ENCODE data around the gene TLE6. TPM values are rescaled to one million over a fixed set of nuclear protein-coding genes. Genes with fewer than 3 reads are reported as not detected.

TLE6 gene
- total and polyA plus RNA-seq, 2 of the 13 experiments (the other 11 are each of a cell fraction or from before 2014, with no cell fraction given), result 0.24 to 5.5 TPM

- H3K4me2 ChIP-seq (ENCODE audit: low read depth, low read length), result peak overlapping the region; percentile 31; the same call in 1 of the 2 replicates
- H3K27ac ChIP-seq (ENCODE audit: extremely low read length, insufficient read depth, low read length), result no peak overlapping the region
- H2AFZ ChIP-seq (ENCODE audit: low read length), result no peak overlapping the region
- peaks cover 1 to 51% of the 10 kb centered on the region in 2 experiments; a peak in 4 of 5 replicates for H3K27me3 ChIP-seq (ENCODE audit: control insufficient read depth in 1 of 2, insufficient read depth in 2 of 2, low read length in 2 of 2)
- H3K36me3 ChIP-seq (replicated peaks in 1 of 2; ENCODE audit: control insufficient read depth in 1 of 2, insufficient read depth in 2 of 2, low read length in 2 of 2), result no peaks in the 10 kb centered on the region
- peak; percentile 34 for ATAC-seq
- H3K4me3 ChIP-seq (replicated peaks in 1 of 3; ENCODE audit: insufficient read depth in 1 of 3, low read depth in 2 of 3, low read length in 3 of 3), result peak overlapping the region in 1 of 3 experiments; percentile 31; a peak in 1 of 6 replicates
- POLR2A ChIA-PET, result no interaction called here
- in situ Hi-C loops (cut with HindIII; ENCODE audit: extremely low pct_ligation_motif_present, low pct_unique_long_range_greater_than_20kb) (no loop called here), intact Hi-C loops (cut with micrococcal nuclease; ENCODE audit: unreplicated experiment) (no loop called here)
- no peaks in the 10 kb centered on the region for H3K9me3 ChIP-seq (ENCODE audit: low read length)
- H3K4me1 ChIP-seq (ENCODE audit: insufficient read depth, low read length), result peaks cover 42% of the 10 kb centered on the region
- DNase-seq (ENCODE audit: low spot score), result no peak
- WGBS (ENCODE audit: low lambda C conversion rate), result no CpG with 5 or more reads among the region's 20 CpGs
- H4K20me1 ChIP-seq (ENCODE audit: insufficient read depth, low read length), result no peaks in the 10 kb centered on the region
- CTCF ChIA-PET (ENCODE audit: low intra/inter-chr PET ratio, low total read pairs), result no interaction called here
- BruUV-seq (replicated peaks), result no TSS peak
- no peak for FAIRE-seq
- no peaks in the 10 kb centered on the region for H3K79me2 ChIP-seq (ENCODE audit: insufficient read depth, low read length)
- H3K9ac ChIP-seq (ENCODE audit: insufficient read depth, low read depth, low read length), result no peak overlapping the region
- no peak for TF ChIP-seq ZNF878 (CRISPR knock-in tag; IDR thresholded peaks at IDR 0.05)
- TF ChIP-seq CHD4 (IDR thresholded peaks at IDR 0.05; ENCODE audit: borderline replicate concordance, low read length), result no peak
- no peak for TF ChIP-seq ZBTB21 (CRISPR knock-in tag; IDR thresholded peaks at IDR 0.05)
- no peak for TF ChIP-seq ARNTL (CRISPR knock-in tag; IDR thresholded peaks at IDR 0.05)
- TF ChIP-seq KMT2B (CRISPR knock-in tag; IDR thresholded peaks at IDR 0.05), result no peak
- no peak for TF ChIP-seq IKZF4 (CRISPR knock-in tag; IDR thresholded peaks at IDR 0.05; ENCODE audit: borderline replicate concordance, low read depth, not compliant biosample characterization)
- TF ChIP-seq RFX1 (IDR thresholded peaks at IDR 0.05), result peak; percentile 61
- TF ChIP-seq, protein P1, sequence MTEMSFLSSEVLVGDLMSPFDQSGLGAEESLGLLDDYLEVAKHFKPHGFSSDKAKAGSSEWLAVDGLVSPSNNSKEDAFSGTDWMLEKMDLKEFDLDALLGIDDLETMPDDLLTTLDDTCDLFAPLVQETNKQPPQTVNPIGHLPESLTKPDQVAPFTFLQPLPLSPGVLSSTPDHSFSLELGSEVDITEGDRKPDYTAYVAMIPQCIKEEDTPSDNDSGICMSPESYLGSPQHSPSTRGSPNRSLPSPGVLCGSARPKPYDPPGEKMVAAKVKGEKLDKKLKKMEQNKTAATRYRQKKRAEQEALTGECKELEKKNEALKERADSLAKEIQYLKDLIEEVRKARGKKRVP (CRISPR knock-in tag; IDR thresholded peaks at IDR 0.05), result no peak
- TF ChIP-seq ERF (CRISPR knock-in tag; IDR thresholded peaks at IDR 0.05), result 0 out of 2 replicates have a peak, but pooled peaks have one; percentile 31
- TF ChIP-seq, protein P2, sequence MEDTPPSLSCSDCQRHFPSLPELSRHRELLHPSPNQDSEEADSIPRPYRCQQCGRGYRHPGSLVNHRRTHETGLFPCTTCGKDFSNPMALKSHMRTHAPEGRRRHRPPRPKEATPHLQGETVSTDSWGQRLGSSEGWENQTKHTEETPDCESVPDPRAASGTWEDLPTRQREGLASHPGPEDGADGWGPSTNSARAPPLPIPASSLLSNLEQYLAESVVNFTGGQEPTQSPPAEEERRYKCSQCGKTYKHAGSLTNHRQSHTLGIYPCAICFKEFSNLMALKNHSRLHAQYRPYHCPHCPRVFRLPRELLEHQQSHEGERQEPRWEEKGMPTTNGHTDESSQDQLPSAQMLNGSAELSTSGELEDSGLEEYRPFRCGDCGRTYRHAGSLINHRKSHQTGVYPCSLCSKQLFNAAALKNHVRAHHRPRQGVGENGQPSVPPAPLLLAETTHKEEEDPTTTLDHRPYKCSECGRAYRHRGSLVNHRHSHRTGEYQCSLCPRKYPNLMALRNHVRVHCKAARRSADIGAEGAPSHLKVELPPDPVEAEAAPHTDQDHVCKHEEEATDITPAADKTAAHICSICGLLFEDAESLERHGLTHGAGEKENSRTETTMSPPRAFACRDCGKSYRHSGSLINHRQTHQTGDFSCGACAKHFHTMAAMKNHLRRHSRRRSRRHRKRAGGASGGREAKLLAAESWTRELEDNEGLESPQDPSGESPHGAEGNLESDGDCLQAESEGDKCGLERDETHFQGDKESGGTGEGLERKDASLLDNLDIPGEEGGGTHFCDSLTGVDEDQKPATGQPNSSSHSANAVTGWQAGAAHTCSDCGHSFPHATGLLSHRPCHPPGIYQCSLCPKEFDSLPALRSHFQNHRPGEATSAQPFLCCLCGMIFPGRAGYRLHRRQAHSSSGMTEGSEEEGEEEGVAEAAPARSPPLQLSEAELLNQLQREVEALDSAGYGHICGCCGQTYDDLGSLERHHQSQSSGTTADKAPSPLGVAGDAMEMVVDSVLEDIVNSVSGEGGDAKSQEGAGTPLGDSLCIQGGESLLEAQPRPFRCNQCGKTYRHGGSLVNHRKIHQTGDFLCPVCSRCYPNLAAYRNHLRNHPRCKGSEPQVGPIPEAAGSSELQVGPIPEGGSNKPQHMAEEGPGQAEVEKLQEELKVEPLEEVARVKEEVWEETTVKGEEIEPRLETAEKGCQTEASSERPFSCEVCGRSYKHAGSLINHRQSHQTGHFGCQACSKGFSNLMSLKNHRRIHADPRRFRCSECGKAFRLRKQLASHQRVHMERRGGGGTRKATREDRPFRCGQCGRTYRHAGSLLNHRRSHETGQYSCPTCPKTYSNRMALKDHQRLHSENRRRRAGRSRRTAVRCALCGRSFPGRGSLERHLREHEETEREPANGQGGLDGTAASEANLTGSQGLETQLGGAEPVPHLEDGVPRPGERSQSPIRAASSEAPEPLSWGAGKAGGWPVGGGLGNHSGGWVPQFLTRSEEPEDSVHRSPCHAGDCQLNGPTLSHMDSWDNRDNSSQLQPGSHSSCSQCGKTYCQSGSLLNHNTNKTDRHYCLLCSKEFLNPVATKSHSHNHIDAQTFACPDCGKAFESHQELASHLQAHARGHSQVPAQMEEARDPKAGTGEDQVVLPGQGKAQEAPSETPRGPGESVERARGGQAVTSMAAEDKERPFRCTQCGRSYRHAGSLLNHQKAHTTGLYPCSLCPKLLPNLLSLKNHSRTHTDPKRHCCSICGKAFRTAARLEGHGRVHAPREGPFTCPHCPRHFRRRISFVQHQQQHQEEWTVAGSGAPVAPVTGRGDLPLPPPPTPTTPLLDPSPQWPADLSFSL (CRISPR knock-in tag; IDR thresholded peaks at IDR 0.05), result no peak
- TF ChIP-seq HES4 (CRISPR knock-in tag; IDR thresholded peaks at IDR 0.05; ENCODE audit: borderline replicate concordance), result no peak
- no peak for TF ChIP-seq ZNF414 (CRISPR knock-in tag; IDR thresholded peaks at IDR 0.05)
- TF ChIP-seq ZNF607 (CRISPR knock-in tag; IDR thresholded peaks at IDR 0.05; ENCODE audit: borderline replicate concordance), result no peak
- no peak for TF ChIP-seq NCOA5 (CRISPR knock-in tag; IDR thresholded peaks at IDR 0.05)
- no peak for TF ChIP-seq PTBP1 (IDR thresholded peaks at IDR 0.05; ENCODE audit: low read depth, low read length, poor library complexity, severe bottlenecking)
- TF ChIP-seq ZMYM2 (CRISPR knock-in tag; IDR thresholded peaks at IDR 0.05), result no peak
Measured at GRCh38 chr19:2986951-2987524, 9.7 kb downstream of the TLE6 start.

Data from HepG2 (cell line).